ENCODE results near the gene PLEKHG5. TPM values are rescaled to one million over a fixed set of nuclear protein-coding genes. Genes with fewer than 3 reads are reported as not detected.

Gene PLEKHG5
- total and polyA plus RNA-seq, 4 donors = 0.28 to 1.9 (median 1.1) TPM

GRCh38 chr1:6444377-6444776, 47.1 kb downstream of the PLEKHG5 start:
- H3K27me3 ChIP-seq (ENCODE audit: control insufficient read depth in 4 of 4, insufficient read depth in 4 of 4, low read length in 3 of 4) = no peaks in the 10 kb centered on the region
- 74% methylated on average over 15 of the region's 15 CpGs for WGBS
- H3K36me3 ChIP-seq (ENCODE audit: control insufficient read depth in 4 of 4, insufficient read depth in 3 of 4, low read depth in 1 of 4, low read length in 3 of 4) = no peaks in the 10 kb centered on the region
- H3K4me1 ChIP-seq (ENCODE audit: control insufficient read depth in 4 of 4, insufficient read depth in 4 of 4, low read length in 3 of 4) = peaks cover 25 to 44% (median 31%) of the 10 kb centered on the region in 4 donors
- H3K27ac ChIP-seq (ENCODE audit: low read depth in 1 of 2, low read length in 2 of 2) = no peak overlapping the region
- no peak overlapping the region for H3K4me3 ChIP-seq (ENCODE audit: low read depth in 1 of 3, low read length in 3 of 3)
- H3K9ac ChIP-seq (ENCODE audit: low read depth in 1 of 2, low read length in 2 of 2) = no peak overlapping the region
- H3K9me3 ChIP-seq (ENCODE audit: control insufficient read depth in 4 of 4, low read length in 3 of 4) = no peaks in the 10 kb centered on the region
- DNase-seq (ENCODE audit: low spot score) = no peak
- TF ChIP-seq ATF3 (IDR thresholded peaks at IDR 0.05) = no peak
- no peak for TF ChIP-seq TAF1 (conservative IDR thresholded peaks at IDR 0.05)
- TF ChIP-seq FOXA1 (IDR thresholded peaks at IDR 0.05) = no peak
- no peak for TF ChIP-seq JUND (IDR thresholded peaks at IDR 0.05)
- TF ChIP-seq REST (IDR thresholded peaks at IDR 0.05) = no peak
- no peak for TF ChIP-seq HNF4G (IDR thresholded peaks at IDR 0.05)
- TF ChIP-seq ZBTB33 (IDR thresholded peaks at IDR 0.05) = no peak
- TF ChIP-seq HNF4A (conservative IDR thresholded peaks at IDR 0.05) = no peak

- Histone ChIP-seq H3K27me3 (ENCODE audit: control insufficient read depth in 4 of 4, insufficient read depth in 4 of 4, low read length in 3 of 4) (no peaks in the 10 kb centered on the region), H3K27ac (ENCODE audit: low read depth in 1 of 2, low read length in 2 of 2) (no peak overlapping the region), H3K9ac (ENCODE audit: low read depth in 1 of 2, low read length in 2 of 2) (no peak overlapping the region), H3K4me3 (ENCODE audit: low read depth in 1 of 3, low read length in 3 of 3) (no peak overlapping the region), H3K4me1 (ENCODE audit: control insufficient read depth in 4 of 4, insufficient read depth in 4 of 4, low read length in 3 of 4) (peaks cover 24 to 44% (median 30%) of the 10 kb centered on the region in 4 donors), H3K36me3 (ENCODE audit: control insufficient read depth in 4 of 4, insufficient read depth in 3 of 4, low read depth in 1 of 4, low read length in 3 of 4) (no peaks in the 10 kb centered on the region), H3K9me3 (ENCODE audit: control insufficient read depth in 4 of 4, low read length in 3 of 4) (no peaks in the 10 kb centered on the region)
- DNase-seq (ENCODE audit: low spot score) = no peak
- WGBS = 94% methylated on average over 21 of the region's 21 CpGs
- no peak for TF ChIP-seq ATF3 (IDR thresholded peaks at IDR 0.05)
- TF ChIP-seq CTCF (IDR thresholded peaks at IDR 0.05; ENCODE audit: low read depth, low read length, missing input control) = no peak
- TF ChIP-seq ZBTB33 (IDR thresholded peaks at IDR 0.05) = no peak
Observed at GRCh38 chr1:6443339-6444115, 47.9 kb downstream of the PLEKHG5 start.
